Vagina (tissue), 2 donors: ENCODE measurements around the gene PRIM1.

Source experiments
- CTCF ChIP-seq, 3 experiments: fragments of 450-650 bp in 2 of 3; fragments of 200-600 bp in 1 of 3; sonication (generic) in 1 of 3; IDR thresholded peaks; one replicate each; pipeline ENCODE4 v1.5.1; 2017 to 2019; ENCODE audit warnings: antibody characterized with exemption in 3 of 3, mild to moderate bottlenecking in 2 of 3, moderate library complexity in 2 of 3
- POLR2A ChIP-seq, 2 donors: fragments of 450-650 bp; IDR thresholded peaks; one replicate each; pipeline ENCODE4 v1.6.1; 2017; ENCODE audit warnings: antibody characterized with exemption in 2 of 2, mild to moderate bottlenecking in 2 of 2, moderate library complexity in 2 of 2
- POLR2AphosphoS5 ChIP-seq, 2 donors: sonication (generic); formaldehyde crosslinking; IDR thresholded peaks; one replicate each; pipeline ENCODE4 v1.9.0; 2017; ENCODE audit warnings: antibody characterized with exemption in 2 of 2, mild to moderate bottlenecking in 2 of 2, low read depth in 1 of 2; ENCODE audit not compliant: insufficient read depth in 1 of 2

- no peak for TF ChIP-seq CTCF (IDR thresholded peaks at IDR 0.05)
- TF ChIP-seq POLR2AphosphoS5 (IDR thresholded peaks at IDR 0.05; ENCODE audit: insufficient read depth in 1 of 2, low read depth in 1 of 2), result no peak
- no peak for TF ChIP-seq POLR2A (IDR thresholded peaks at IDR 0.05)
These were observed 33.5 kb downstream of the PRIM1 start for GRCh38 chr12:56718636-56719035.
